ENCODE results near the gene DDN.

- no peak for TF ChIP-seq CTCF (IDR thresholded peaks at IDR 0.05 in 2 of 3, conservative IDR thresholded peaks at IDR 0.05 in 1 of 3; ENCODE audit: insufficient read depth in 2 of 3, low read depth in 1 of 3, low read length in 3 of 3)
- TF ChIP-seq RBFOX2 (IDR thresholded peaks at IDR 0.05; ENCODE audit: low read depth, low read length): no peak
These were observed 12.4 kb downstream of the DDN start for GRCh38 chr12:48986720-48987291.

Data from K562 (cell line).